HL-60 (cell line): ENCODE results near the gene ATXN1L.

Experiments used
- DNase-seq, 2 experiments: peaks; one replicate each; pipeline ENCODE4 v3.0.0-alpha.2; 2010 to 2020; ENCODE audit warnings: low read depth in 1 of 2, low spot score in 1 of 2
- H3K27ac ChIP-seq: fragments of 250-450 bp; sonication (Bioruptor Pico); replicated peaks from 2 replicates; pipeline ENCODE4 v1.5.1; 2020; ENCODE audit warnings: mild to moderate bottlenecking, moderate library complexity
- H3K27me3 ChIP-seq: fragments of 250-450 bp; sonication (Bioruptor Pico); 2 replicates; pipeline ENCODE4 v1.5.1; 2021; ENCODE audit warnings: mild to moderate bottlenecking, moderate library complexity; ENCODE audit not compliant: insufficient read depth, poor library complexity, severe bottlenecking
- H3K4me3 ChIP-seq: replicated peaks from 2 replicates; pipeline ENCODE4 v1.5.1; 2011; ENCODE audit warnings: mild to moderate bottlenecking, control low read depth, low read length; ENCODE audit not compliant: insufficient read depth
- GABPA ChIP-seq: IDR thresholded peaks from 2 replicates; pipeline ENCODE4 v1.6.1; 2012; ENCODE audit warnings: low read depth
- POLR2AphosphoS5 ChIP-seq: IDR thresholded peaks from 2 replicates; pipeline ENCODE4 v1.6.1; 2012; ENCODE audit warnings: low read depth
- SPI1 ChIP-seq: IDR thresholded peaks from 2 replicates; pipeline ENCODE4 v1.6.1; 2012; ENCODE audit warnings: low read depth, mild to moderate bottlenecking, borderline replicate concordance
- TF ChIP-seq, protein P1 (sequence below): IDR thresholded peaks from one replicate; pipeline ENCODE4 v1.5.1; 2011; ENCODE audit warnings: low read length, control low read depth, inconsistent platforms; ENCODE audit not compliant: insufficient read depth
- TF ChIP-seq, protein P2 (sequence below): IDR thresholded peaks from 2 replicates; pipeline ENCODE4 v1.6.1; 2012; ENCODE audit warnings: low read depth; ENCODE audit not compliant: insufficient replicate concordance

ATXN1L gene

DNA sequence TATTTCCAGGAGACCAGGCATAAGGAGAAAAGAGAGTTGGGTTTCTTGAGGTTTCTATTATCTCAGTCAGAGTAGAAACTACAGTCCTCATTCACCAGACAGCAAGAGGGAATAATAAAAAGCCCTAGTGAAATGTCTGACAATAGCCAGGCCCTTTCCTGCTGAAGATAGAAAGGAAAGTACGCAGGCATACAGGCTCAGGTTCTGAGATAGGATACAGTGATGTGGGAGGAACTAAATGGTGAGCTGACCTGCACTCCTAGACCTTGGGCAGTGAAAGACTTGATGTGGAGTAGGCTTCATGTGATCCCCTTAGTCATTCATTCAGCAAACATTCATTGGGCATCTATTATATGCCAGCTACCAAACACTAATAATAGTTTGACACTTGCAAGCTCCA lies 23.3 kb downstream of the ATXN1L start:
- TF ChIP-seq GABPA (no peak), POLR2AphosphoS5 (no peak), SPI1 (no peak)
- TF ChIP-seq, protein P1, sequence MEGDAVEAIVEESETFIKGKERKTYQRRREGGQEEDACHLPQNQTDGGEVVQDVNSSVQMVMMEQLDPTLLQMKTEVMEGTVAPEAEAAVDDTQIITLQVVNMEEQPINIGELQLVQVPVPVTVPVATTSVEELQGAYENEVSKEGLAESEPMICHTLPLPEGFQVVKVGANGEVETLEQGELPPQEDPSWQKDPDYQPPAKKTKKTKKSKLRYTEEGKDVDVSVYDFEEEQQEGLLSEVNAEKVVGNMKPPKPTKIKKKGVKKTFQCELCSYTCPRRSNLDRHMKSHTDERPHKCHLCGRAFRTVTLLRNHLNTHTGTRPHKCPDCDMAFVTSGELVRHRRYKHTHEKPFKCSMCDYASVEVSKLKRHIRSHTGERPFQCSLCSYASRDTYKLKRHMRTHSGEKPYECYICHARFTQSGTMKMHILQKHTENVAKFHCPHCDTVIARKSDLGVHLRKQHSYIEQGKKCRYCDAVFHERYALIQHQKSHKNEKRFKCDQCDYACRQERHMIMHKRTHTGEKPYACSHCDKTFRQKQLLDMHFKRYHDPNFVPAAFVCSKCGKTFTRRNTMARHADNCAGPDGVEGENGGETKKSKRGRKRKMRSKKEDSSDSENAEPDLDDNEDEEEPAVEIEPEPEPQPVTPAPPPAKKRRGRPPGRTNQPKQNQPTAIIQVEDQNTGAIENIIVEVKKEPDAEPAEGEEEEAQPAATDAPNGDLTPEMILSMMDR, result no peak
- TF ChIP-seq, protein P2, sequence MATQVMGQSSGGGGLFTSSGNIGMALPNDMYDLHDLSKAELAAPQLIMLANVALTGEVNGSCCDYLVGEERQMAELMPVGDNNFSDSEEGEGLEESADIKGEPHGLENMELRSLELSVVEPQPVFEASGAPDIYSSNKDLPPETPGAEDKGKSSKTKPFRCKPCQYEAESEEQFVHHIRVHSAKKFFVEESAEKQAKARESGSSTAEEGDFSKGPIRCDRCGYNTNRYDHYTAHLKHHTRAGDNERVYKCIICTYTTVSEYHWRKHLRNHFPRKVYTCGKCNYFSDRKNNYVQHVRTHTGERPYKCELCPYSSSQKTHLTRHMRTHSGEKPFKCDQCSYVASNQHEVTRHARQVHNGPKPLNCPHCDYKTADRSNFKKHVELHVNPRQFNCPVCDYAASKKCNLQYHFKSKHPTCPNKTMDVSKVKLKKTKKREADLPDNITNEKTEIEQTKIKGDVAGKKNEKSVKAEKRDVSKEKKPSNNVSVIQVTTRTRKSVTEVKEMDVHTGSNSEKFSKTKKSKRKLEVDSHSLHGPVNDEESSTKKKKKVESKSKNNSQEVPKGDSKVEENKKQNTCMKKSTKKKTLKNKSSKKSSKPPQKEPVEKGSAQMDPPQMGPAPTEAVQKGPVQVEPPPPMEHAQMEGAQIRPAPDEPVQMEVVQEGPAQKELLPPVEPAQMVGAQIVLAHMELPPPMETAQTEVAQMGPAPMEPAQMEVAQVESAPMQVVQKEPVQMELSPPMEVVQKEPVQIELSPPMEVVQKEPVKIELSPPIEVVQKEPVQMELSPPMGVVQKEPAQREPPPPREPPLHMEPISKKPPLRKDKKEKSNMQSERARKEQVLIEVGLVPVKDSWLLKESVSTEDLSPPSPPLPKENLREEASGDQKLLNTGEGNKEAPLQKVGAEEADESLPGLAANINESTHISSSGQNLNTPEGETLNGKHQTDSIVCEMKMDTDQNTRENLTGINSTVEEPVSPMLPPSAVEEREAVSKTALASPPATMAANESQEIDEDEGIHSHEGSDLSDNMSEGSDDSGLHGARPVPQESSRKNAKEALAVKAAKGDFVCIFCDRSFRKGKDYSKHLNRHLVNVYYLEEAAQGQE, result no peak
- no peak for DNase-seq
- H3K27ac ChIP-seq, result no peak overlapping the region
- no peak overlapping the region for H3K4me3 ChIP-seq
- H3K27me3 ChIP-seq, result no peaks in the 10 kb centered on the region

DNA sequence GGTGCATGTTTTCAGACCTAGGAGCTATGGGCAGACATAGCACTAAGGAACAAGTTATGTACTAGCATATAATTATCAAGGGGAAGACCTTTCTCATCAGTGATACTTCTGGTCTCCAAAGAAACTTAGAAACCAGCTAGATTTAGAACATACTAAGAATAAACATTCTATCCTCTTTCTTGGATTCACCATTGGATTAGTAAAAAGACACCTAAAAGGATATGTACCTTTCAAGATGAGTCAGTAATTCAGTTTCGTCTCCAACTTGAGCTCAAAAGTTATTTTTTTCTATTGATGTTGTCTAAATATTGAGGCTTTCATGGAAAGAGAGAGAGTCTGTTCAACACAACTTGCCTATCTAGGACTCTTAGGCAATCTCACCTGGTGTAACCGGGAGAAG lies 25.0 kb downstream of the ATXN1L start:
- no peak overlapping the region for H3K4me3 ChIP-seq
- no peak for TF ChIP-seq POLR2AphosphoS5
- no peak for TF ChIP-seq GABPA
- TF ChIP-seq, protein P2, result no peak
- no peak for TF ChIP-seq SPI1
- TF ChIP-seq, protein P1, result no peak
- no peak for DNase-seq
- no peaks in the 10 kb centered on the region for H3K27me3 ChIP-seq
- no peak overlapping the region for H3K27ac ChIP-seq

DNA sequence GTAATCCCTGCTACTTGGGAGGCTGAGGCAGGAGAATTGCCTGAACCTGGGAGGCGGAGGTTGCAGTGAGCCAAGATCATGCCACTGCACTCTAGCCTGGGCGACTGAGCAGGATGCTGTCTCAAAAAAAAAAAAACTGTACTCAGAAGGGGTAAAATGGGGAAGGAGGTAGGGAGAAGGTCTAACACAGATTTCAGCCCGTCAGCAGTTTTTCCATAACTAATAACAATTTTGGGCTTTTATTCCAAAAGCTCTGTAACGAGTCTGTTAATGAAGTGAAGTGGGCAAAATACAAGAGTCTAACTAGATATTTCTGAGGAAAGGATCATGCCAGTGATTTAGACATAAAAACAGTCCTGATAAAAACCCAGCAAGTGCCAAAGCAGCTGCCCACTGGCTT lies 27.4 kb downstream of the ATXN1L start:
- H3K27ac ChIP-seq, result no peak overlapping the region
- TF ChIP-seq, protein P1, result no peak
- TF ChIP-seq, protein P2, result no peak
- TF ChIP-seq POLR2AphosphoS5 (no peak), GABPA (no peak)

More for the DNA sequence above, 27.4 kb downstream of the ATXN1L start:
- DNase-seq, result no peak
- no peaks in the 10 kb centered on the region for H3K27me3 ChIP-seq
- H3K4me3 ChIP-seq, result no peak overlapping the region
